GM12892 (cell line): Measurements from ENCODE around the gene CABLES1.

Experiments used
- POLR2A ChIP-seq: IDR thresholded peaks from 2 replicates; pipeline ENCODE4 v1.6.1; 2011; ENCODE audit warnings: low read depth, low read length, control low read depth
- POLR2AphosphoS5 ChIP-seq: IDR thresholded peaks from 2 replicates; pipeline ENCODE4 v1.6.1; 2011; ENCODE audit warnings: low read depth, low read length, control low read depth
- TAF1 ChIP-seq: IDR thresholded peaks from 2 replicates; pipeline ENCODE4 v1.6.1; 2011; ENCODE audit warnings: low read depth, mild to moderate bottlenecking, control low read depth, low read length, borderline replicate concordance

- TF ChIP-seq POLR2A: no peak
- no peak for TF ChIP-seq TAF1
- TF ChIP-seq POLR2AphosphoS5: no peak
These were observed 72.7 kb downstream of the CABLES1 start for GRCh38 chr18:23207994-23208393.
